ENCODE data around the gene RBM33.

The RBM33 gene

GRCh38 chr7:155731871-155732270 lies 87.4 kb downstream of the RBM33 start:
- no peak for DNase-seq

- no peak for DNase-seq
Observed at GRCh38 chr7:155732286-155732685, 87.8 kb downstream of the RBM33 start.

- DNase-seq: no peak
Observed at GRCh38 chr7:155733582-155734444, 89.4 kb downstream of the RBM33 start.

GRCh38 chr7:155734445-155734809 lies 90.0 kb downstream of the RBM33 start:
- no peak for DNase-seq

GRCh38 chr7:155735442-155736115 lies 91.1 kb downstream of the RBM33 start:
- no peak for DNase-seq

- no peak for DNase-seq
Observed at GRCh38 chr7:155737590-155737989, 93.1 kb downstream of the RBM33 start.

- no peak for DNase-seq
Observed at GRCh38 chr7:155738104-155738503, 93.6 kb downstream of the RBM33 start.

- no peak for DNase-seq
Observed at GRCh38 chr7:155738652-155739537, 94.4 kb downstream of the RBM33 start.

- no peak for DNase-seq
Observed at GRCh38 chr7:155739538-155740143, 95.2 kb downstream of the RBM33 start.

GRCh38 chr7:155741082-155741481 lies 96.6 kb downstream of the RBM33 start:
- DNase-seq: no peak

GRCh38 chr7:155741805-155742204 lies 97.3 kb downstream of the RBM33 start:
- DNase-seq: no peak

- DNase-seq: no peak
Observed at GRCh38 chr7:155743177-155743576, 98.7 kb downstream of the RBM33 start.

- DNase-seq: no peak
Observed at GRCh38 chr7:155744971-155745683, 100.7 kb downstream of the RBM33 start.

- no peak for DNase-seq
Observed at GRCh38 chr7:155745737-155746136, 101.3 kb downstream of the RBM33 start.

GRCh38 chr7:155746188-155746587 lies 101.7 kb downstream of the RBM33 start:
- no peak for DNase-seq

GRCh38 chr7:155747209-155747608 lies 102.7 kb downstream of the RBM33 start:
- no peak for DNase-seq

- no peak for DNase-seq
Observed at GRCh38 chr7:155749578-155749977, 105.1 kb downstream of the RBM33 start.

- DNase-seq: no peak
Observed at GRCh38 chr7:155750255-155751125, 106.0 kb downstream of the RBM33 start.

- DNase-seq: no peak
Observed at GRCh38 chr7:155751409-155751808, 106.9 kb downstream of the RBM33 start.

GRCh38 chr7:155752756-155753445 lies 108.4 kb downstream of the RBM33 start:
- DNase-seq: no peak

Measured in NCI-H2029 treated with DMSO at 0.1 percent for 48 hours (cell line).